HG02763 (cell line): Measurements from ENCODE around the gene DSG3.

ENCODE experiments used
- ATAC-seq: cut with Tn5 transposase; IDR thresholded peaks from one replicate; pipeline ENCODE4 v1.9.1; 2021; ENCODE audit warnings: mild to moderate bottlenecking, moderate library complexity; ENCODE audit not compliant: unreplicated experiment

DSG3 gene

DNA sequence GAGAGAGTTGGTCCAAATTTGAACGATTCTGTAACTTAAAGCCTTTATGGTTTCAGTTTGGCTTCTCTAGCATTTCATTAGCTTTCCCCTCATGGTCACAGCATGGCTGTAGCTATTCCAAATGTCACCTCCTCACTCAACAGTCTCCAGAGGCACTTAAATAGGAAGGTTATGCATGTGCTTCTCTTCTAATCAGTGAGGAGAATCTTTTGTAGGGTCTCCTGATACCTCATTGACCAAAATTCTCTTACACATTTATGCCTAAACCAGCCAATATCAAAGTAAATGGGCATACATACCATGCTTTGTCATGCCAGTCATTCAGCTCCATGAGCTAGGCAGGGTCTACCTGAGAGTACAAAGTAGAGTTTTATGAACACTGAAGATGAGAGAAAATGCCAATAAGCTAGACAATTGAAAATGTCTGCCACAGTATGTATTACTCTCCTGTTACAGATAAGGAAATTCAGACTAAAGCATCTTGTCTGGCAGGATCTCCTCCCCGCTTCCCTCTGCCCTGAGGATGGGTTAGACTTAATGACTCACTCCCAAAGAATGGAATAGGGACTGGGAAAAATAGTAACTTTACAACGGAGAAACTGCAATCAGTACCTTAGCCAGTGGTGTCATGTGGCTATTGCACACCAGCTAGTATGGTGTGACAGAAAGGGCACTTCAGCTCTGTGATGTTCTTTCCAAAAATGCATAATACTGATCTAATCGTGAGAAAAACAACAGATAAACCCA is 65.8 kb downstream of the DSG3 start:
- ATAC-seq: no peak

DNA sequence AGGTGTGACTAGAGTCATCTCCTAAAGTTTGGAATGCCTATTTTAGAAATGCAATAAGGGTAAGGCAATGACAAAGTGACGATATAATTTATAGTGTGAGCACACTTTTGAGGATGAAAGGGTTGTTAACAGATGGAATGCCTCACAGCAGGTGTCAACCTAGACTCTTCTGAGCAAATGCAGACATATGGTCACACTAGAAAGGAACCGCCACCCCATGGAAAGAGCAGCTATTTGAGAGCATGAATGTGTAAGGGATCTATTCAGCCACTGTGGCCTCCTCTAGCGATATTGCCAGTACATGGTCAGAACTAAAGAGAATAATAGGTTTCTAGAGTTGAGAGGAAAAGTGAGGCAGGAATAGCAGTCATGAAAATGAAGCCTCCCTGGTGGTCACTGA is 68.9 kb downstream of the DSG3 start:
- ATAC-seq: no peak

DNA sequence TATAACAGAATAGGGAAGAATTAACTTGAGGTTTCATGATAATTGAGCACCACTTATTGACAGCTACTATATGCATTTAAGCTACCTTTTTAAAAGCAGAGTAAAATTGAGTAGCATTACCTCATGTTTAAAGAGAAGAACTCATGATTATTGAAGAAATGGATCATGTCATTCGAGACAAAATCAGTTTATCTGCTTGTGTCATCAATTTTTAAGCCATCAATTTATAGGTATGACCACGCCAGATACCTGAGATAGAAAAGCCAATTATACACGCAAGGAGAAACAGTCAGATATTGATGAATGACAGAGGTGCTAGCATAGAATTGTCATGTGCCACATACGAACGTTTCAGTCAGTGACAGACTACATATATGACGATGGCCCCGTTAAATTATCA is 78.8 kb downstream of the DSG3 start:
- no peak for ATAC-seq
